Measurements from ENCODE around the gene ABO.

- TF ChIP-seq EZH2phosphoT487 (IDR thresholded peaks at IDR 0.05; ENCODE audit: insufficient read depth, low read depth): no peak
- TF ChIP-seq EZH2 (IDR thresholded peaks at IDR 0.05; ENCODE audit: insufficient read depth, poor library complexity, severe bottlenecking): no peak
These were observed 7.7 kb upstream of the ABO start for GRCh38 chr9:133282464-133283238.
